ENCODE measurements around the gene VPS51. TPM values are rescaled to one million over a fixed set of nuclear protein-coding genes. Genes with fewer than 3 reads are reported as not detected.
A peak's percentile ranks its signal among the peaks of the same experiment; 100 is the strongest.

The VPS51 gene
- total and polyA plus RNA-seq, 2 of the 4 experiments (the other 2 are of a cell fraction) = 56.3 to 113 TPM

- ATAC-seq (ENCODE audit: low read depth) (no peak), DNase-seq (no peak)
- peaks cover 3% of the 10 kb centered on the region; the same call in 1 of the 2 replicates for H3K27me3 ChIP-seq (ENCODE audit: control insufficient read depth, insufficient read depth, low read length)
- dilution Hi-C loops (cut with HindIII; ENCODE audit: low sequenced_read_pairs, unreplicated experiment) (no loop called here), intact Hi-C loops (cut with micrococcal nuclease) (no loop called here), in situ Hi-C loops (cut with MboI; ENCODE audit: low sequenced_read_pairs) (no loop called here)
- H3K4me3 ChIP-seq (ENCODE audit: insufficient read depth, low read depth, low read length) = no peak overlapping the region
- H4K5ac ChIP-seq (ENCODE audit: low read depth, low read length) = no peak overlapping the region
- H2BK20ac ChIP-seq (ENCODE audit: low read depth, low read length) = no peak overlapping the region
- H2AK9ac ChIP-seq (replicated peaks; ENCODE audit: low read depth, low read length, poor library complexity) = no peak overlapping the region
- H3K4ac ChIP-seq (ENCODE audit: low read depth, low read length) = no peak overlapping the region
- H3K36me3 ChIP-seq (ENCODE audit: control insufficient read depth, insufficient read depth, low read length) = no peaks in the 10 kb centered on the region
- H4K8ac ChIP-seq (ENCODE audit: low read depth in 2 of 2, low read length in 2 of 2) = no peak overlapping the region
- H2BK15ac ChIP-seq (ENCODE audit: low read depth, low read length) = no peak overlapping the region
- no peak overlapping the region for H3K27ac ChIP-seq (ENCODE audit: insufficient read depth, low read length)
- no peaks in the 10 kb centered on the region for H3K9me1 ChIP-seq (ENCODE audit: insufficient read depth, low read length)
- no peak overlapping the region for H4K91ac ChIP-seq (ENCODE audit: insufficient read depth, low read depth, low read length)
- CTCF ChIA-PET = no interaction called here
- no peak overlapping the region; the same call in 1 of the 2 replicates for H2AK5ac ChIP-seq (ENCODE audit: low read depth, low read length)
- POLR2A ChIA-PET (ENCODE audit: unreplicated experiment) = no interaction called here
- peak overlapping the region; percentile 84 for H2AFZ ChIP-seq (replicated peaks; ENCODE audit: low read length, poor library complexity)
- H3K9me3 ChIP-seq (ENCODE audit: control insufficient read depth, insufficient read depth, low read length) = peaks cover 3% of the 10 kb centered on the region; the same call in 1 of the 2 replicates
- TF ChIP-seq BHLHE40 (IDR thresholded peaks at IDR 0.05; ENCODE audit: low read depth, low read length) (no peak), MAFK (IDR thresholded peaks at IDR 0.05; ENCODE audit: low read depth, low read length) (no peak), ELK1 (IDR thresholded peaks at IDR 0.05; ENCODE audit: borderline replicate concordance, low read depth, low read length) (no peak), RCOR1 (IDR thresholded peaks at IDR 0.05; ENCODE audit: insufficient replicate concordance, low read length) (no peak), CEBPB (IDR thresholded peaks at IDR 0.05; ENCODE audit: low read depth, low read length) (no peak), POLR2A (IDR thresholded peaks at IDR 0.05; ENCODE audit: low read depth, low read length) (no peak)
- H3K23ac ChIP-seq (ENCODE audit: low read depth, low read length) = no peak overlapping the region
- H3K56ac ChIP-seq (ENCODE audit: extremely low read depth, insufficient read depth, low read length) = no peak overlapping the region
- H2BK5ac ChIP-seq (ENCODE audit: low read depth, low read length, poor library complexity, severe bottlenecking) = no peak overlapping the region
- no peaks in the 10 kb centered on the region for H4K20me1 ChIP-seq (ENCODE audit: insufficient read depth, low read length)
- H3K79me1 ChIP-seq (ENCODE audit: low read depth in 1 of 2, low read length in 2 of 2) = no peaks in the 10 kb centered on the region
- peaks cover 2% of the 10 kb centered on the region for H3K4me1 ChIP-seq (ENCODE audit: control insufficient read depth, insufficient read depth, low read length)
- no peak overlapping the region for H3K14ac ChIP-seq (replicated peaks; ENCODE audit: low read depth, low read length)
- 67% methylated on average over 1 of the region's 3 CpGs; no CpG with 5 or more reads in 1 of the 2 experiments for WGBS, 2 experiments (ENCODE audit: extremely low coverage in 2 of 2, insufficient read length in 1 of 2)
- no peak overlapping the region for H3K4me2 ChIP-seq (ENCODE audit: low read depth, low read length)
- no peak overlapping the region for H3K18ac ChIP-seq (ENCODE audit: low read depth, low read length)
- no peak overlapping the region for H3K9ac ChIP-seq (ENCODE audit: low read depth, low read length)
- BruUV-seq (replicated peaks) = no TSS peak
- H2BK120ac ChIP-seq (ENCODE audit: low read depth, low read length) = no peak overlapping the region
Measured at GRCh38 chr11:65151331-65151899, 55.4 kb downstream of the VPS51 start.

Data from IMR-90 (cell line).